Lung (tissue), 12 donors: ENCODE results near the gene GALNT5. TPM values are rescaled to one million over a fixed set of nuclear protein-coding genes. Genes with fewer than 3 reads are reported as not detected.
A peak's percentile ranks its signal among the peaks of the same experiment; 100 is the strongest.

Source experiments
- ATAC-seq: fragments of 200-7000 bp; cut with Tn5 transposase; one replicate; pipeline ENCODE4 v1.9.1; 2020; ENCODE audit warnings: moderate number of reproducible peaks; ENCODE audit not compliant: insufficient read depth, low FRiP score
- DNase-seq, 3 donors: peaks; one replicate each; pipeline ENCODE4 v3.0.0-alpha.2; 2013 to 2017
- H3K27ac ChIP-seq, 2 donors: one replicate each; pipeline ENCODE4 v1.5.1; 2013; ENCODE audit warnings: mild to moderate bottlenecking in 2 of 2, moderate library complexity in 2 of 2, control low read depth in 1 of 2, inconsistent platforms in 1 of 2, low read depth in 1 of 2, low read length in 1 of 2
- H3K27me3 ChIP-seq, 3 donors: one replicate each; pipeline ENCODE4 v1.5.1; 2013; ENCODE audit warnings: low read length in 2 of 3; ENCODE audit not compliant: control insufficient read depth in 3 of 3, insufficient read depth in 3 of 3
- H3K36me3 ChIP-seq, 4 donors: one replicate each; pipeline ENCODE4 v1.5.1; 2013; ENCODE audit warnings: low read length in 4 of 4, mild to moderate bottlenecking in 1 of 4, moderate library complexity in 1 of 4; ENCODE audit not compliant: control insufficient read depth in 4 of 4, insufficient read depth in 4 of 4
- H3K4me1 ChIP-seq, 5 donors: one replicate each; pipeline ENCODE4 v1.5.1; 2013; ENCODE audit warnings: low read length in 5 of 5, mild to moderate bottlenecking in 2 of 5, moderate library complexity in 1 of 5; ENCODE audit not compliant: control insufficient read depth in 5 of 5, insufficient read depth in 5 of 5
- H3K4me3 ChIP-seq: one replicate; pipeline ENCODE4 v1.5.1; 2013; ENCODE audit warnings: mild to moderate bottlenecking, control low read depth, moderate library complexity
- H3K9ac ChIP-seq, 2 donors: one replicate each; pipeline ENCODE4 v1.5.1; 2013; ENCODE audit warnings: low read length in 2 of 2, control low read depth in 1 of 2; ENCODE audit not compliant: insufficient read depth in 1 of 2
- H3K9me3 ChIP-seq, 4 donors: one replicate each; pipeline ENCODE4 v1.5.1; 2013; ENCODE audit warnings: low read length in 3 of 4, mild to moderate bottlenecking in 1 of 4, moderate library complexity in 1 of 4; ENCODE audit not compliant: control insufficient read depth in 4 of 4, insufficient read depth in 3 of 4
- CTCF ChIP-seq: IDR thresholded peaks from 2 replicates; pipeline ENCODE4 v1.5.1; 2012; ENCODE audit warnings: mild to moderate bottlenecking; ENCODE audit errors: control extremely low read depth, extremely low read depth
- WGBS, 2 donors: extraction: QIAGEN DNeasy Blood & Tissue Kit; methylation state at CpG; one replicate each; pipeline ENCODE4 v1.1.7; 2013; 5-methylcytosine and 5-hydroxymethylcytosine counted together
- polyA plus RNA-seq, 2 donors: library from polyadenylated mRNA; stranded (reverse); fragments of 200-250 nt; gene quantifications; one replicate each; pipeline ENCODE4 v1.2.1, GENCODE V29; 2013
- total RNA-seq, 2 donors: library from RNA; depleted of rRNA in 1 of 2; stranded (reverse); fragments of >200 nt in 1 of 2; gene quantifications; one replicate each; pipeline ENCODE4 v1.2.1, GENCODE V29; 2014 to 2021
- donor health status: control.
- donor health status: control.
- donor health status: Bipolar disorder and iron deficiency.
- donor health status: healthy.
- donor health status: DM: yes; HTN: yes; CAD: no.

The GALNT5 gene
- total and polyA plus RNA-seq, 4 donors: 3.8 to 35.9 (median 10.3) TPM

GRCh38 chr2:157256626-157257025, 879 bp upstream of the GALNT5 start:
- Histone ChIP-seq H3K4me3 (no peak overlapping the region), H3K9me3 (no peaks in the 10 kb centered on the region), H3K27me3 (no peaks in the 10 kb centered on the region), H3K36me3 (no peaks in the 10 kb centered on the region), H3K4me1 (peaks cover 0 to 21% (median 4%) of the 10 kb centered on the region in 5 donors), H3K27ac (no peak overlapping the region), H3K9ac (no peak overlapping the region)
- no peak for ATAC-seq
- DNase-seq: no peak
- WGBS, 2 donors: 86 to 90% methylated on average over 3 of the region's 3 CpGs
- no peak for TF ChIP-seq CTCF

- H3K27me3 ChIP-seq: no peaks in the 10 kb centered on the region
- H3K4me3 ChIP-seq: peak overlapping the region; percentile 24
- no peak for TF ChIP-seq CTCF
- no peaks in the 10 kb centered on the region for H3K9me3 ChIP-seq
- DNase-seq (no peak), ATAC-seq (no peak)
- no peak overlapping the region for H3K9ac ChIP-seq
- H3K4me1 ChIP-seq: peaks cover 0 to 21% (median 4%) of the 10 kb centered on the region in 5 donors
- H3K36me3 ChIP-seq: no peaks in the 10 kb centered on the region
- peak overlapping the region in 1 of 2 donors; percentile 9 for H3K27ac ChIP-seq
- WGBS, 2 donors: 53 to 75% methylated on average over 8 of the region's 8 CpGs
These were observed 1.2 kb downstream of the GALNT5 start for GRCh38 chr2:157258520-157259326.

GRCh38 chr2:157259386-157259785, 1.9 kb downstream of the GALNT5 start:
- DNase-seq (no peak), ATAC-seq (no peak)
- 94% methylated on average over 2 of the region's 2 CpGs for WGBS, 2 donors
- H3K27ac ChIP-seq: no peak overlapping the region
- H3K9ac ChIP-seq: no peak overlapping the region
- H3K27me3 ChIP-seq: no peaks in the 10 kb centered on the region
- no peaks in the 10 kb centered on the region for H3K9me3 ChIP-seq
- peaks cover 0 to 26% (median 4%) of the 10 kb centered on the region in 5 donors for H3K4me1 ChIP-seq
- H3K4me3 ChIP-seq: no peak overlapping the region
- no peaks in the 10 kb centered on the region for H3K36me3 ChIP-seq
- no peak for TF ChIP-seq CTCF
